ENCODE results near the gene INSL6. TPM values are rescaled to one million over a fixed set of nuclear protein-coding genes. Genes with fewer than 3 reads are reported as not detected.

The INSL6 gene
- total and polyA plus RNA-seq, 12 donors: not detected

DNA sequence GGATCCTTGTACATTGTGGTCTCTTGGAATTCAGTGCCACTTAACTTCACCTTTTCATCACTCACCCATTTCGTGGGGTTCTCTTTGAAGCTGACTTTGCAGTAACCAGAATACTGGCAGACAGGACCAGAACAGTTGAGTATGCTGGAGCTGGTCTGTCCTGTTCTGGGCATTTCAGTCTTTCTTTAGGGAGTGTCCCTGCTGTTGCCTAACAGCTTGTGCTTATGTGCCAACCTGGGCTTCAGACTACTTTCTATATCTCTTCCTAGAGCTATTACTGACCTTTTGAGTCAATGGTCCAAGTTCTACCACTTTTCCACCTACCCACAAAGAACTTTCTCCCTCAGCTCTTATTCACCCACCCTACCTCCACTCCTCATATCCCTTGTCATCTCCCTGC is 10.0 kb upstream of the INSL6 start:
- intact Hi-C loops (cut with DNase I): loop anchor here in 2 of 10 donors (5.0 to 10.0 kb wide), 2 partner anchors 219 to 222 kb away; no protein-coding TSS in a partner anchor
- peaks cover 0 to 12% (median 0%) of the 10 kb centered on the region in 11 donors for H3K9me3 ChIP-seq
- TF ChIP-seq, protein P1, sequence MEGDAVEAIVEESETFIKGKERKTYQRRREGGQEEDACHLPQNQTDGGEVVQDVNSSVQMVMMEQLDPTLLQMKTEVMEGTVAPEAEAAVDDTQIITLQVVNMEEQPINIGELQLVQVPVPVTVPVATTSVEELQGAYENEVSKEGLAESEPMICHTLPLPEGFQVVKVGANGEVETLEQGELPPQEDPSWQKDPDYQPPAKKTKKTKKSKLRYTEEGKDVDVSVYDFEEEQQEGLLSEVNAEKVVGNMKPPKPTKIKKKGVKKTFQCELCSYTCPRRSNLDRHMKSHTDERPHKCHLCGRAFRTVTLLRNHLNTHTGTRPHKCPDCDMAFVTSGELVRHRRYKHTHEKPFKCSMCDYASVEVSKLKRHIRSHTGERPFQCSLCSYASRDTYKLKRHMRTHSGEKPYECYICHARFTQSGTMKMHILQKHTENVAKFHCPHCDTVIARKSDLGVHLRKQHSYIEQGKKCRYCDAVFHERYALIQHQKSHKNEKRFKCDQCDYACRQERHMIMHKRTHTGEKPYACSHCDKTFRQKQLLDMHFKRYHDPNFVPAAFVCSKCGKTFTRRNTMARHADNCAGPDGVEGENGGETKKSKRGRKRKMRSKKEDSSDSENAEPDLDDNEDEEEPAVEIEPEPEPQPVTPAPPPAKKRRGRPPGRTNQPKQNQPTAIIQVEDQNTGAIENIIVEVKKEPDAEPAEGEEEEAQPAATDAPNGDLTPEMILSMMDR (IDR thresholded peaks at IDR 0.05): no peak
- 52 to 56% methylated on average over 1 of the region's 1 CpG for WGBS, 2 donors
- no peaks in the 10 kb centered on the region for H3K4me1 ChIP-seq
- H3K36me3 ChIP-seq: no peaks in the 10 kb centered on the region
- H3K27ac ChIP-seq: no peak overlapping the region
- H3K27me3 ChIP-seq: no peaks in the 10 kb centered on the region
- H3K4me3 ChIP-seq: no peak overlapping the region
- ATAC-seq (no peak), DNase-seq (no peak)

DNA sequence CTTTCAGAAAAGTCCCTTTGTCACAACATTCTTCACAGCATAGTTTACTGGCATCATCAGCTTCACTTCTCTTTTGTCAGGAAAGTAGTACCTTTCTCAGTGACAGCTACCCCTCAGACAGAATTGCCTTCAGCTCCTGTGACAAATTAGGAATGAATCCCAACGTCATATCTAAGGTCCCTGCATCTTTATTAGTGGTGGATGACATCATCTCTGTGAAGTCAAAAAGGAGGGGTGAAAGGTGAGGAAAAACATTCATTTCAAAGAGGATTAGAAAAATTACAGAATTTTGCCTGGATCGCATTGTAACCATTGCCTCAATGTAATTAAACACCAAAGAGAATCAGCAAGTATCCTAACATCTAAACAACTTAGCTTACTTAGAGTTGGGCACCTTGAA is 7.9 kb upstream of the INSL6 start:
- no peak for ATAC-seq
- Histone ChIP-seq H3K27ac (no peak overlapping the region), H3K36me3 (no peaks in the 10 kb centered on the region), H3K4me3 (no peak overlapping the region), H3K9me3 (peaks cover 0 to 9% (median 0%) of the 10 kb centered on the region in 11 donors), H3K27me3 (peaks cover 0 to 9% (median 0%) of the 10 kb centered on the region in 7 donors), H3K4me1 (no peaks in the 10 kb centered on the region)
- no peak for DNase-seq
- TF ChIP-seq, protein P1 (IDR thresholded peaks at IDR 0.05): no peak
- 51 to 52% methylated on average over 2 of the region's 2 CpGs for WGBS, 2 donors
- intact Hi-C loops (cut with DNase I): loop anchor here in 1 of 10 donors (10.0 kb wide), 1 partner anchor 221 kb away; no protein-coding TSS in a partner anchor

DNA sequence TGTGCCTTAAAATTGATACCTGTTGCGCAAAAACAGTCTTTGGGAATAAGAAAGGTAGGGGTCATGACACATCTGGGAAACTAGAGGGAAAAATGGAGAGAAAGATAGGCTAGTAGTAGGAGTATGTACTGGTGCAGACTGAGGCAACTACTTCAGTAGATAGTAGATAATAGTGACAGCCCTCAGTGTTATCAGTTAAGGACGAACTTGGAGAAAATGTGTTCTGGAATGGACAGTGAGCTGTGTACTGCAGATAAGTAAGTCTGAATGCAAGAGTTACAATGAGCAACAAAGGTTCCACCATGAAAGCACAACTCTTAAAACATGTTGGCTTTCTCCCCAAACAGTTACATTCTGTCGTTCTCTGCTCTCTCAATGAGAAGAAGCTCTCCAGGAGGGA is 6.5 kb upstream of the INSL6 start:
- Histone ChIP-seq H3K27ac (no peak overlapping the region), H3K36me3 (no peaks in the 10 kb centered on the region), H3K9me3 (no peaks in the 10 kb centered on the region), H3K27me3 (peaks cover 0 to 17% (median 0%) of the 10 kb centered on the region in 7 donors), H3K4me3 (no peak overlapping the region), H3K4me1 (no peaks in the 10 kb centered on the region)
- intact Hi-C loops (cut with DNase I): loop anchor here in 1 of 10 donors (10.0 kb wide), 1 partner anchor 223 kb away; no protein-coding TSS in a partner anchor
- ATAC-seq: no peak
- TF ChIP-seq, protein P1 (IDR thresholded peaks at IDR 0.05): no peak
- no peak for DNase-seq
- 65 to 68% methylated on average over 3 of the region's 3 CpGs for WGBS, 2 donors

DNA sequence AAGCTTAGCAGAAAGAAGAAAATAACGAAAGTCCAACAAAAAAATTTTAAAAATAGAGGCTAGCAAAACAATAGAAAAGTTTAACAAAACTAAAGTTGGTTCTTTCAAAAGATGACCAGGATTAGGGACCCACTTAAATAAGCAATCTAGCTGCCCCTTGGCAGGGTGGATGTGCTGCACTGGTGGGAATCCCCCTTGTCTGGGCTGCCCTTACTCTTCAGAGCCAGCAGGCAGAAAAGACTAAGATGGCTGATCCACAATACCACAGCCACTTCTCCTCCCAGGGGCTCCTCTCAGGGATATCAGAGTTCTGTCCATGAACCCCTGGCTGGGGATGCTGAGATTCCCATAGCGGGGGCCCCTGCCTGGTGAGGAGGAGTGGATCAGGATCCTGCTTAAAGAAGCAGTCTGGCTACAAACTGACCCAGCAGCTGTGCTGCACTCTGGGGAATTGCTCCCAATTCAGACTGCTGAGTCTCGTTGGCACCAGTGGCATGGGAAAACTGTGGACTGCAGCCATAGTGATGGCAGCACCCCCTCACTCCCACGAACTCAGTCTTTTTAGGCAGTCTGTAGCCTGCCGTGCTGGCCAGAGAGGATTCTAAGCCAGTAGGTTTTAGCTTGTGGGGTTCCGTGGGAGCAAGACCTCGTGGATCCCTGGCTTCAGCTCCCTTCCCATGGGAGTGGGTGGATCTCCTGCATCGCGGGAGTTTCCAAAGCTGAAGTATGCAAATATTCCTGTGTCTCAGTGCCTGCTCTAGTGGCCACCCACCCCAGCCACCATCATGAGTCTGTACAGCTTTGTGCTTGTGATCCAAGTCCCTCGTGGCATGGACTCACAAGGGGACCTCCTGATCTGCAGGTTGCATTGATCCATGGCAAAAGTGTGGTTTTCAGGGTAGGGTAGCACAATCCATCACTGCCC is 2.9 kb upstream of the INSL6 start:
- DNase-seq (no peak), ATAC-seq (no peak)
- intact Hi-C loops (cut with DNase I): loop anchor here in 9 of 10 donors (5.0 to 10.0 kb wide), 9 partner anchors 236 to 419 kb away; no protein-coding TSS in a partner anchor
- Histone ChIP-seq H3K27me3 (peaks cover 0 to 17% (median 0%) of the 10 kb centered on the region in 7 donors), H3K27ac (no peak overlapping the region), H3K4me1 (no peaks in the 10 kb centered on the region), H3K36me3 (no peaks in the 10 kb centered on the region), H3K4me3 (no peak overlapping the region), H3K9me3 (no peaks in the 10 kb centered on the region)
- 60 to 62% methylated on average over 10 of the region's 10 CpGs for WGBS, 2 donors
- TF ChIP-seq, protein P1 (IDR thresholded peaks at IDR 0.05): no peak
